Measurements from ENCODE around the gene VAT1L. TPM values are rescaled to one million over a fixed set of nuclear protein-coding genes. Genes with fewer than 3 reads are reported as not detected.

Gene VAT1L
- total and polyA plus RNA-seq, 10 of the 15 experiments (the other 5 are each of a cell fraction or from before 2014, with no cell fraction given), result 0.06 to 0.18 (median 0.10) TPM; not detected in 5

GRCh38 chr16:77905374-77905920 lies 117.1 kb downstream of the VAT1L start:
- no TSS peak for BruUV-seq (replicated peaks)
- ChIA-PET CTCF (no interaction called here), SMC1A (ENCODE audit: uncharacterized antibody, unreplicated experiment) (no interaction called here), POLR2A (no interaction called here), RAD21 (ENCODE audit: unreplicated experiment) (no interaction called here)
- WGBS (ENCODE audit: insufficient coverage, insufficient replicate concordance, low lambda C conversion rate, missing lambda C conversion rate), result 16% methylated on average over 7 of the region's 7 CpGs
- FAIRE-seq, result no peak
- Histone ChIP-seq H3K4me3 (no peak overlapping the region), H3K9me3 (replicated peaks; ENCODE audit: control insufficient read depth, insufficient read depth, low read length) (no peaks in the 10 kb centered on the region), H3K4me1 (ENCODE audit: control insufficient read depth, insufficient read depth, low read length) (no peaks in the 10 kb centered on the region), H4K20me1 (ENCODE audit: control insufficient read depth, insufficient read depth) (no peaks in the 10 kb centered on the region), H3K79me2 (ENCODE audit: control insufficient read depth, insufficient read depth, low read length) (no peaks in the 10 kb centered on the region), H3K27me3 (replicated peaks in 1 of 2; ENCODE audit: control insufficient read depth in 2 of 2, insufficient read depth in 2 of 2, low read length in 1 of 2) (no peaks in the 10 kb centered on the region; a peak in 1 of 4 replicates), H3K36me3 (ENCODE audit: control insufficient read depth in 2 of 2, insufficient read depth in 2 of 2, low read length in 1 of 2) (no peaks in the 10 kb centered on the region), H2AFZ (ENCODE audit: control insufficient read depth, low read depth, low read length) (no peak overlapping the region), H3K9ac (ENCODE audit: control insufficient read depth, insufficient read depth, low read length) (no peak overlapping the region), H3K4me2 (ENCODE audit: control insufficient read depth, insufficient read depth) (no peak overlapping the region), H3K27ac (ENCODE audit: control insufficient read depth, insufficient read depth) (no peak overlapping the region)
- intact Hi-C loops (cut with micrococcal nuclease; ENCODE audit: unreplicated experiment), result no loop called here
- no peak for ATAC-seq
- in situ Hi-C loops (cut with MboI), result no loop called here
- TF ChIP-seq SREBF1 (IDR thresholded peaks at IDR 0.05; ENCODE audit: low read length) (no peak), ZBED1 (IDR thresholded peaks at IDR 0.05; ENCODE audit: borderline replicate concordance) (no peak), ESRRA (IDR thresholded peaks at IDR 0.05; ENCODE audit: low read length) (no peak), ASH2L (IDR thresholded peaks at IDR 0.05; ENCODE audit: borderline replicate concordance, low read depth) (no peak), CHD1 (IDR thresholded peaks at IDR 0.05; ENCODE audit: low read depth, low read length) (no peak), CHD2 (IDR thresholded peaks at IDR 0.05; ENCODE audit: borderline replicate concordance, low read depth, low read length) (no peak), HDGF (IDR thresholded peaks at IDR 0.05) (no peak), POLR2AphosphoS5 (IDR thresholded peaks at IDR 0.05; ENCODE audit: low read length) (no peak), SMAD5 (IDR thresholded peaks at IDR 0.05; ENCODE audit: low read depth) (no peak), MEF2A (IDR thresholded peaks at IDR 0.05; ENCODE audit: insufficient read depth, low read depth, low read length) (no peak), E4F1 (IDR thresholded peaks at IDR 0.05; ENCODE audit: borderline replicate concordance, partially characterized antibody) (no peak)
- TF ChIP-seq, protein P1, sequence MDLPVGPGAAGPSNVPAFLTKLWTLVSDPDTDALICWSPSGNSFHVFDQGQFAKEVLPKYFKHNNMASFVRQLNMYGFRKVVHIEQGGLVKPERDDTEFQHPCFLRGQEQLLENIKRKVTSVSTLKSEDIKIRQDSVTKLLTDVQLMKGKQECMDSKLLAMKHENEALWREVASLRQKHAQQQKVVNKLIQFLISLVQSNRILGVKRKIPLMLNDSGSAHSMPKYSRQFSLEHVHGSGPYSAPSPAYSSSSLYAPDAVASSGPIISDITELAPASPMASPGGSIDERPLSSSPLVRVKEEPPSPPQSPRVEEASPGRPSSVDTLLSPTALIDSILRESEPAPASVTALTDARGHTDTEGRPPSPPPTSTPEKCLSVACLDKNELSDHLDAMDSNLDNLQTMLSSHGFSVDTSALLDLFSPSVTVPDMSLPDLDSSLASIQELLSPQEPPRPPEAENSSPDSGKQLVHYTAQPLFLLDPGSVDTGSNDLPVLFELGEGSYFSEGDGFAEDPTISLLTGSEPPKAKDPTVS (IDR thresholded peaks at IDR 0.05; ENCODE audit: low read depth, low read length), result no peak
- DNase-seq (ENCODE audit: low read depth, low spot score), result no peak
